SK-N-SH (cell line): ENCODE results near the gene MYLK2. TPM values are rescaled to one million over a fixed set of nuclear protein-coding genes. Genes with fewer than 3 reads are reported as not detected.

ENCODE experiments used
- CTCF ChIA-PET: fragments of 300-600, 350-600 bp; formaldehyde crosslinking; extraction: SDS; loops from one replicate; lab custom pipeline; 2021; lab: Yijun Ruan, JAX
- POLR2A ChIA-PET: fragments of 350-600 bp; sonication (Branson Sonifier 250); formaldehyde crosslinking; extraction: SDS; loops from one replicate; lab custom pipeline; 2020; ENCODE audit warnings: antibody characterized with exemption, inconsistent platforms; lab: Yijun Ruan, JAX
- DNase-seq: peaks from one replicate; pipeline ENCODE4 v3.0.0; 2012
- H2AFZ ChIP-seq: fragments of 200-600 bp; sonication (generic); 2 replicates; pipeline ENCODE4 v1.8.1; 2016; ENCODE audit warnings: antibody characterized with exemption, mild to moderate bottlenecking, low read depth
- H3F3A ChIP-seq: fragments of 200-600 bp; sonication (generic); replicated peaks from 2 replicates; pipeline ENCODE3; 2016; ENCODE audit warnings: antibody characterized with exemption, mild to moderate bottlenecking; ENCODE audit not compliant: insufficient read depth
- H3K27ac ChIP-seq, 2 experiments: fragments of 200-500 bp in 1 of 2; fragments of 200-600 bp in 1 of 2; sonication (Bioruptor generic) in 1 of 2; sonication (generic), shearing (Covaris generic) in 1 of 2; 2 replicates each; pipeline versions ENCODE4 v1.5.1 to v1.6.1; 2014 to 2016; ENCODE audit warnings: low read depth in 2 of 2, inconsistent platforms in 1 of 2, low read length in 1 of 2, mild to moderate bottlenecking in 1 of 2, mixed read lengths in 1 of 2
- H3K27me3 ChIP-seq: fragments of 200-600 bp; sonication (generic), shearing (Covaris generic); 2 replicates; pipeline ENCODE4 v1.6.1; 2016; ENCODE audit warnings: mixed run types; ENCODE audit not compliant: insufficient read depth
- H3K36me3 ChIP-seq, 2 experiments: fragments of 200-500 bp in 1 of 2; fragments of 200-600 bp in 1 of 2; sonication (Bioruptor generic) in 1 of 2; sonication (generic) in 1 of 2; replicated peaks in 1 of 2; 2 replicates each; pipeline versions ENCODE3 to v1.5.1; 2014 to 2016; ENCODE audit warnings: low read length in 1 of 2, mild to moderate bottlenecking in 1 of 2; ENCODE audit not compliant: insufficient read depth in 2 of 2, control insufficient read depth in 1 of 2
- H3K4me1 ChIP-seq, 2 experiments: fragments of 200-500 bp in 1 of 2; fragments of 200-600 bp in 1 of 2; sonication (Bioruptor generic) in 1 of 2; sonication (generic), shearing (Covaris generic) in 1 of 2; 2 replicates each; pipeline versions ENCODE4 v1.5.1 to v1.6.1; 2014 to 2016; ENCODE audit warnings: low read depth in 1 of 2, low read length in 1 of 2, mixed run types in 1 of 2; ENCODE audit not compliant: insufficient read depth in 2 of 2, control insufficient read depth in 1 of 2
- H3K4me2 ChIP-seq: fragments of 200-600 bp; sonication (generic), shearing (Covaris generic); 2 replicates; pipeline ENCODE4 v1.6.1; 2017; ENCODE audit warnings: mixed run types
- H3K4me3 ChIP-seq, 2 experiments: fragments of 200-500 bp in 1 of 2; fragments of 200-600 bp in 1 of 2; sonication (Bioruptor generic) in 1 of 2; sonication (generic), shearing (Covaris generic) in 1 of 2; 2 replicates each; pipeline versions ENCODE4 v1.5.1 to v1.8.1; 2014 to 2016; ENCODE audit warnings: low read depth in 2 of 2, inconsistent platforms in 1 of 2, low read length in 1 of 2, mild to moderate bottlenecking in 1 of 2, mixed read lengths in 1 of 2, moderate library complexity in 1 of 2
- H3K79me2 ChIP-seq: fragments of 200-600 bp; sonication (generic); 2 replicates; pipeline ENCODE4 v1.8.1; 2017; ENCODE audit warnings: mild to moderate bottlenecking; ENCODE audit not compliant: insufficient read depth
- H3K9ac ChIP-seq: fragments of 200-600 bp; sonication (generic); 2 replicates; pipeline ENCODE4 v1.6.1; 2017; ENCODE audit warnings: mixed run types
- H3K9me2 ChIP-seq: fragments of 200-600 bp; sonication (generic); 2 replicates; pipeline ENCODE4 v1.6.1; 2017; ENCODE audit warnings: mixed run types
- H3K9me3 ChIP-seq: fragments of 200-600 bp; sonication (generic); 2 replicates; pipeline ENCODE4 v1.6.1; 2017; ENCODE audit warnings: mixed run types, mild to moderate bottlenecking, moderate library complexity
- H4K20me1 ChIP-seq: fragments of 200-600 bp; sonication (generic); 2 replicates; pipeline ENCODE4 v1.6.1; 2017; ENCODE audit warnings: mild to moderate bottlenecking, mixed run types; ENCODE audit not compliant: insufficient read depth
- ELF1 ChIP-seq: IDR thresholded peaks from 2 replicates; pipeline ENCODE4 v1.4.0; 2012
- EZH2phosphoT487 ChIP-seq: fragments of 200-600 bp; sonication (generic); IDR thresholded peaks from 2 replicates; pipeline ENCODE4 v1.6.1; 2017; ENCODE audit warnings: low read depth, mixed run types, mild to moderate bottlenecking, antibody characterized with exemption, moderate library complexity, borderline replicate concordance
- JUND ChIP-seq: IDR thresholded peaks from 2 replicates; pipeline ENCODE4 v1.4.0; 2012
- NRF1 ChIP-seq: IDR thresholded peaks from 2 replicates; pipeline ENCODE4 v1.6.1; 2012; ENCODE audit warnings: low read depth, mild to moderate bottlenecking, low read length
- PBX3 ChIP-seq: IDR thresholded peaks from 2 replicates; pipeline ENCODE4; 2012
- POLR2AphosphoS5 ChIP-seq: IDR thresholded peaks from 2 replicates; pipeline ENCODE4 v1.6.1; 2012; ENCODE audit warnings: low read depth, low read length
- RAD21 ChIP-seq: IDR thresholded peaks from 2 replicates; pipeline ENCODE4 v1.6.1; 2012; ENCODE audit warnings: mild to moderate bottlenecking, low read length
- REST ChIP-seq: IDR thresholded peaks from 2 replicates; pipeline ENCODE4 v1.6.1; 2012; ENCODE audit warnings: mild to moderate bottlenecking, low read depth, low read length, moderate library complexity
- RXRA ChIP-seq: IDR thresholded peaks from 2 replicates; pipeline ENCODE4 v1.4.0; 2012; ENCODE audit warnings: low read depth, mild to moderate bottlenecking, borderline replicate concordance
- TAF1 ChIP-seq: IDR thresholded peaks from 2 replicates; pipeline ENCODE4 v1.6.1; 2012; ENCODE audit warnings: low read depth, mild to moderate bottlenecking, low read length, moderate library complexity, borderline replicate concordance
- TCF12 ChIP-seq: IDR thresholded peaks from 2 replicates; pipeline ENCODE4 v1.4.0; 2012
- USF2 ChIP-seq: fragments of 150-350 bp; IDR thresholded peaks from 2 replicates; pipeline ENCODE4 v1.6.1; 2017; ENCODE audit warnings: antibody characterized with exemption, low read length, low read depth, borderline replicate concordance
- YY1 ChIP-seq: IDR thresholded peaks from 2 replicates; pipeline ENCODE4 v1.4.0; 2012; ENCODE audit warnings: low read depth, mild to moderate bottlenecking
- WGBS: methylation state at CpG from one replicate; pipeline ENCODE4 v1.1.6; 2017; ENCODE audit warnings: low lambda C conversion rate; 5-methylcytosine and 5-hydroxymethylcytosine counted together
- polyA plus RNA-seq, 3 experiments: library from polyadenylated mRNA; depleted of rRNA; stranded (reverse); fragments of >200 nt; gene quantifications; 2 replicates each; pipeline ENCODE4 v1.2.3, GENCODE V29; 2012

Gene MYLK2
- polyA plus RNA-seq, 1 of the 3 experiments (the other 2 are of a cell fraction), result 0.21 TPM

- Histone ChIP-seq H2AFZ (no peak overlapping the region), H3K9me3 (no peaks in the 10 kb centered on the region), H3K4me2 (no peak overlapping the region), H4K20me1 (no peaks in the 10 kb centered on the region), H3K4me1 (peaks cover 10 to 12% of the 10 kb centered on the region in 2 experiments; a peak in 3 of 4 replicates), H3K9me2 (no peaks in the 10 kb centered on the region), H3K9ac (no peak overlapping the region), H3K4me3 (no peak overlapping the region), H3K27ac (no peak overlapping the region), H3K79me2 (no peaks in the 10 kb centered on the region), H3F3A (peaks cover 20% of the 10 kb centered on the region), H3K36me3 (peaks cover 20 to 27% of the 10 kb centered on the region in 2 experiments), H3K27me3 (no peaks in the 10 kb centered on the region)
- POLR2A ChIA-PET, result no interaction called here
- TF ChIP-seq TAF1 (no peak), RAD21 (no peak), EZH2phosphoT487 (no peak), ELF1 (no peak), RXRA (no peak), TCF12 (no peak), PBX3 (no peak), POLR2AphosphoS5 (no peak), JUND (no peak), YY1 (no peak), REST (no peak), USF2 (no peak), NRF1 (no peak)
- CTCF ChIA-PET, result interaction anchor here (1.0 to 3.6 kb wide), 4 partner anchors 8 to 285 kb away, joined by 3 to 23 read pairs (median 4); no protein-coding TSS in a partner anchor
- WGBS, result 94% methylated on average over 8 of the region's 8 CpGs
- DNase-seq, result no peak
Observed at GRCh38 chr20:31806564-31807355, 12.4 kb upstream of the MYLK2 start.
